H1 (cell line): ENCODE data around the gene MSANTD3. TPM values are rescaled to one million over a fixed set of nuclear protein-coding genes. Genes with fewer than 3 reads are reported as not detected.

Experiments used
- CTCF ChIA-PET: fragments of 300-600 bp; sonication (Branson Sonifier 250); formaldehyde crosslinking; loops from one replicate; lab custom pipeline; 2021; ENCODE audit not compliant: partially characterized antibody; lab: Charles Lee
- POLR2A ChIA-PET: fragments of 300-600 bp; sonication (Branson Sonifier 250); formaldehyde crosslinking; loops from one replicate; lab custom pipeline; 2021; ENCODE audit warnings: inconsistent platforms; ENCODE audit not compliant: partially characterized antibody; lab: Charles Lee
- DNase-seq, 2 experiments: peaks; one replicate each; pipeline versions ENCODE4 v3.0.0 to v3.0.0-alpha.2; 2010 to 2022; ENCODE audit warnings: low spot score in 2 of 2, low read depth in 1 of 2, mixed read lengths in 1 of 2
- FAIRE-seq: peaks from 2 replicates; lab custom pipeline; 2011; peaks lifted over from hg19 to GRCh38; lab: Jason Lieb, UNC
- H2AFZ ChIP-seq: 2 replicates; pipeline ENCODE4 v1.8.1; 2012; ENCODE audit warnings: low read length, inconsistent platforms
- H2AK5ac ChIP-seq: 2 replicates; pipeline ENCODE4 v1.6.1; 2013; ENCODE audit warnings: low read depth, low read length
- H2BK120ac ChIP-seq: replicated peaks from 2 replicates; pipeline ENCODE3; 2013; ENCODE audit warnings: low read depth, low read length, inconsistent platforms
- H2BK12ac ChIP-seq: 2 replicates; pipeline ENCODE4 v1.6.1; 2013; ENCODE audit warnings: low read depth, low read length
- H2BK15ac ChIP-seq: 2 replicates; pipeline ENCODE4 v1.6.1; 2013; ENCODE audit warnings: low read length
- H2BK20ac ChIP-seq: 2 replicates; pipeline ENCODE4 v1.6.1; 2013; ENCODE audit warnings: low read length
- H2BK5ac ChIP-seq: 2 replicates; pipeline ENCODE4 v1.6.1; 2013; ENCODE audit warnings: low read depth, low read length
- H3K14ac ChIP-seq: 2 replicates; pipeline ENCODE4 v1.6.1; 2013; ENCODE audit warnings: inconsistent platforms; ENCODE audit not compliant: insufficient read length
- H3K18ac ChIP-seq: 2 replicates; pipeline ENCODE4 v1.6.1; 2013; ENCODE audit warnings: low read length; ENCODE audit errors: extremely low read depth
- H3K23ac ChIP-seq: 2 replicates; pipeline ENCODE4 v1.6.1; 2013; ENCODE audit warnings: inconsistent platforms; ENCODE audit not compliant: insufficient read length
- H3K23me2 ChIP-seq: 2 replicates; pipeline ENCODE4 v1.6.1; 2013; ENCODE audit warnings: low read depth, low read length
- H3K27ac ChIP-seq: 2 replicates; pipeline ENCODE4 v1.6.1; 2011; ENCODE audit warnings: low read depth, low read length, inconsistent platforms
- H3K27me3 ChIP-seq, 4 experiments: replicated peaks in 1 of 4; 1 replicate in 1 of 4; 2 replicates in 3 of 4; pipeline versions ENCODE4 v1.6.1 to v1.8.1; 2011 to 2013; ENCODE audit warnings: low read length in 3 of 4, mild to moderate bottlenecking in 3 of 4, inconsistent platforms in 2 of 4, mixed read lengths in 2 of 4, moderate library complexity in 1 of 4; ENCODE audit not compliant: control insufficient read depth in 3 of 4, insufficient read depth in 3 of 4; ENCODE audit errors: extremely low read depth in 1 of 4
- H3K36me3 ChIP-seq, 4 experiments: 2 replicates each; pipeline versions ENCODE4 v1.6.1 to v1.8.1; 2011 to 2013; ENCODE audit warnings: mild to moderate bottlenecking in 4 of 4, low read length in 3 of 4, moderate library complexity in 2 of 4, control low read depth in 1 of 4, inconsistent platforms in 1 of 4; ENCODE audit not compliant: insufficient read depth in 4 of 4, control insufficient read depth in 2 of 4
- H3K4ac ChIP-seq: replicated peaks from 2 replicates; pipeline ENCODE3; 2013; ENCODE audit warnings: low read length, low read depth, mixed read lengths, inconsistent platforms; ENCODE audit not compliant: insufficient read length
- H3K4me1 ChIP-seq, 4 experiments: replicated peaks in 1 of 4; 1 replicate in 1 of 4; 2 replicates in 3 of 4; pipeline versions ENCODE4 v1.6.1 to v1.8.1; 2011 to 2013; ENCODE audit warnings: low read length in 3 of 4, inconsistent platforms in 2 of 4, mixed read lengths in 1 of 4; ENCODE audit not compliant: insufficient read depth in 4 of 4, control insufficient read depth in 3 of 4
- H3K4me2 ChIP-seq, 2 experiments: 2 replicates each; pipeline versions ENCODE4 v1.6.1 to v1.8.1; 2011 to 2013; ENCODE audit warnings: low read depth in 2 of 2, low read length in 2 of 2, control low read depth in 1 of 2, inconsistent platforms in 1 of 2, mild to moderate bottlenecking in 1 of 2; ENCODE audit not compliant: insufficient read depth in 1 of 2
- H3K4me3 ChIP-seq, 4 experiments: fragments of 200-600, 300-600 bp in 1 of 4; sonication (generic), shearing (Covaris generic), sonication (Bioruptor Twin) in 1 of 4; 2 replicates each; pipeline versions ENCODE4 v1.5.1 to v1.8.1; 2011 to 2016; ENCODE audit warnings: low read length in 4 of 4, low read depth in 3 of 4, control low read depth in 2 of 4, inconsistent platforms in 2 of 4, mild to moderate bottlenecking in 2 of 4, mixed read lengths in 1 of 4, moderate library complexity in 1 of 4; ENCODE audit not compliant: insufficient read depth in 2 of 4; ENCODE audit errors: extremely low read depth in 1 of 4
- H3K56ac ChIP-seq: replicated peaks from 2 replicates; pipeline ENCODE3; 2013; ENCODE audit warnings: low read depth, mild to moderate bottlenecking, mixed read lengths, low read length, inconsistent platforms; ENCODE audit not compliant: insufficient read length
- H3K79me1 ChIP-seq: 2 replicates; pipeline ENCODE4 v1.6.1; 2013; ENCODE audit warnings: low read depth, low read length, control low read depth
- H3K79me2 ChIP-seq, 2 experiments: 2 replicates each; pipeline versions ENCODE4 v1.6.1 to v1.8.1; 2012 to 2013; ENCODE audit warnings: low read length in 2 of 2, mild to moderate bottlenecking in 2 of 2, inconsistent platforms in 1 of 2; ENCODE audit not compliant: insufficient read depth in 2 of 2, control insufficient read depth in 1 of 2
- H3K9ac ChIP-seq, 4 experiments: replicated peaks in 1 of 4; 1 replicate in 1 of 4; 2 replicates in 3 of 4; pipeline versions ENCODE4 v1.6.1 to v1.8.1; 2011 to 2013; ENCODE audit warnings: low read depth in 3 of 4, low read length in 3 of 4, control low read depth in 2 of 4, mild to moderate bottlenecking in 2 of 4, moderate library complexity in 2 of 4, inconsistent platforms in 1 of 4; ENCODE audit errors: extremely low read depth in 1 of 4
- H3K9me3 ChIP-seq, 2 experiments: 2 replicates each; pipeline versions ENCODE4 v1.6.1 to v1.8.1; 2012 to 2013; ENCODE audit warnings: mild to moderate bottlenecking in 2 of 2, moderate library complexity in 2 of 2, control low read depth in 1 of 2, inconsistent platforms in 1 of 2, low read depth in 1 of 2, low read length in 1 of 2, mixed read lengths in 1 of 2; ENCODE audit not compliant: insufficient read depth in 2 of 2
- H4K20me1 ChIP-seq, 2 experiments: replicated peaks in 1 of 2; 2 replicates each; pipeline versions ENCODE3 to v1.8.1; 2011 to 2013; ENCODE audit warnings: inconsistent platforms in 2 of 2, low read length in 2 of 2, mild to moderate bottlenecking in 1 of 2; ENCODE audit not compliant: insufficient read depth in 2 of 2, control insufficient read depth in 1 of 2
- H4K5ac ChIP-seq: 2 replicates; pipeline ENCODE4 v1.6.1; 2013; ENCODE audit warnings: low read length, low read depth, mixed read lengths, inconsistent platforms; ENCODE audit not compliant: insufficient read length
- H4K8ac ChIP-seq: 2 replicates; pipeline ENCODE4 v1.8.0; 2013; ENCODE audit warnings: mild to moderate bottlenecking, moderate library complexity, low read length, inconsistent platforms; ENCODE audit not compliant: insufficient read depth; ENCODE audit errors: extremely low read depth
- H4K91ac ChIP-seq: replicated peaks from 2 replicates; pipeline ENCODE3; 2013; ENCODE audit warnings: low read length, mixed read lengths, inconsistent platforms; ENCODE audit not compliant: insufficient read length
- CEBPB ChIP-seq: IDR thresholded peaks from 2 replicates; pipeline ENCODE4 v1.6.1; 2012; ENCODE audit warnings: low read depth, low read length
- WGBS, 2 experiments: shearing (Covaris generic) in 1 of 2; methylation state at CpG; one replicate each; pipeline versions ENCODE4 v1.1.6 to v1.1.7; 2013 to 2015; ENCODE audit warnings: low lambda C conversion rate in 2 of 2, mixed read lengths in 2 of 2, inconsistent platforms in 1 of 2, low coverage in 1 of 2, missing lambda C conversion rate in 1 of 2; ENCODE audit not compliant: insufficient replicate concordance in 2 of 2, insufficient coverage in 1 of 2, insufficient read length in 1 of 2; ENCODE audit errors: extremely low coverage in 1 of 2, missing lambda C conversion rate in 1 of 2; 5-methylcytosine and 5-hydroxymethylcytosine counted together
- polyA plus RNA-seq, 7 experiments: library from polyadenylated mRNA; depleted of rRNA in 3 of 7; stranded (reverse) in 5 of 7; unstranded in 2 of 7; fragments of >200 nt in 5 of 7; fragments of 200-250 nt in 2 of 7; gene quantifications; 1 replicate in 5 of 7; 2 replicates in 1 of 7; 4 replicates in 1 of 7; pipeline versions ENCODE4 v1.2.1 to v1.2.3, GENCODE V29; 2011 to 2013; ENCODE audit warnings: missing spikeins in 2 of 7, mixed read lengths in 2 of 7
- total RNA-seq: library from RNA; stranded (reverse); fragmentation: NEBNext Ultra II Directional; extraction: Animal tissue kit (Norgen Biotek cat#: 25700); gene quantifications from 2 replicates; pipeline ENCODE4 v1.2.1, GENCODE V29; 2021

MSANTD3 gene
- total and polyA plus RNA-seq, 2 of the 8 experiments (the other 6 are each of a cell fraction or from before 2014, with no cell fraction given): 12.0 to 41.3 TPM

DNA sequence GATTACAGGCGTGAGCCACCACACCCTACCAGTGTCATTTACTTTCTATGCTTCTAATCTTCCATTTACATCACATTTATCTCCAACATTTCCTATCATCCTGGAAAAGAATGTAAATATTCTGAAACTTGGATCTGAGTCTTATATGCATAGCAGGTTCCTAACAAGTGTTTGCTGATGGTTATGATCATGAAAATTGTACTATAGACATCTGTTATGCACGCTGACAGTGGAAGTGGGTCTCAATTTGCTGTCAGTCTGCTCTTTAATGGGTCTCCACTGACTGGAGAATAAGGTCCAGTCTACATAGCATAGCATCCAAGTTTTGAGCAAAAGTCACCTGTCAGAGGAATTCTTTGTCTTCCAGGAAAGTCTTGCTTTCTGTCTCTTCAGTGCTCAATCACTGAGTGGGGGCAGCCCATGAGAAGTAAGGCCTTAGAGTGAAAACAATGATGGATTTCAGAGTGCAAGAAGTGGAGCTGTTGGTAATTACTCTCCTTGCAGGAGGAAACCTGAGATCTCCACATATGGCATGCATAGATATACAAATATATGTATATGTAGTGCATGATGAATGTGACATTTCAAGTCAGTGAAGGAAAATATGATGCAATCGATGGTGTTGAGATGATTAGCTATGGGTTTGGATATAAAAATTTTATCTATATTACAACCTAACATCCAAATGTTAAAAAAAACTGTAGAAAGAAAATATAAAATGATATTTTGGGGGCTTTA is 29.2 kb upstream of the MSANTD3 start:
- no peak overlapping the region for H4K8ac ChIP-seq
- no peak overlapping the region for H3K23ac ChIP-seq
- H4K20me1 ChIP-seq: no peaks in the 10 kb centered on the region
- H3K14ac ChIP-seq: no peak overlapping the region
- H3K36me3 ChIP-seq: peaks cover 0 to 6% (median 0%) of the 10 kb centered on the region in 4 experiments; a peak in 1 of 8 replicates
- no peak overlapping the region for H2BK15ac ChIP-seq
- no peak overlapping the region for H4K91ac ChIP-seq
- no peak overlapping the region for H3K9ac ChIP-seq
- no peak overlapping the region for H3K18ac ChIP-seq
- H3K4ac ChIP-seq: no peak overlapping the region
- H3K9me3 ChIP-seq: peaks cover 0 to 9% of the 10 kb centered on the region in 2 experiments; a peak in 2 of 4 replicates
- peaks cover 0 to 4% (median 2%) of the 10 kb centered on the region in 4 experiments; a peak in 4 of 7 replicates for H3K4me1 ChIP-seq
- no peak overlapping the region for H2BK5ac ChIP-seq
- no peak overlapping the region; a peak in 1 of 8 replicates for H3K4me3 ChIP-seq
- no peaks in the 10 kb centered on the region for H3K79me2 ChIP-seq
- peak overlapping the region in 1 of 2 experiments; percentile 37; a peak in 1 of 4 replicates for H3K4me2 ChIP-seq
- ChIA-PET CTCF (interaction anchor here (0.7 to 1.6 kb wide), 3 partner anchors 27 to 69 kb away, joined by 3 to 5 read pairs (median 3); no protein-coding TSS in a partner anchor), POLR2A (no interaction called here)
- H3K56ac ChIP-seq: no peak overlapping the region
- H2BK12ac ChIP-seq: no peak overlapping the region
- H3K27ac ChIP-seq: no peak overlapping the region
- no peak overlapping the region for H2AK5ac ChIP-seq
- no peaks in the 10 kb centered on the region for H3K79me1 ChIP-seq
- DNase-seq (no peak), FAIRE-seq (no peak)
- no peaks in the 10 kb centered on the region for H3K27me3 ChIP-seq
- no peak overlapping the region for H2BK20ac ChIP-seq
- 85% methylated on average over 3 of the region's 3 CpGs; no CpG with 5 or more reads in 1 of the 2 experiments for WGBS, 2 experiments
- H2AFZ ChIP-seq: 0 out of 2 replicates have a peak overlapping the region, but pooled peaks have one; percentile 23
- no peak overlapping the region for H4K5ac ChIP-seq
- no peak overlapping the region for H2BK120ac ChIP-seq
- H3K23me2 ChIP-seq: no peaks in the 10 kb centered on the region
- TF ChIP-seq CEBPB: peak; percentile 43; the same call in 1 of the 2 replicates
